ENCODE data around the gene MARCHF2.

The MARCHF2 gene

GRCh38 chr19:8397271-8397670 is 15.8 kb upstream of the MARCHF2 start:
- TF ChIP-seq TAF1 (IDR thresholded peaks at IDR 0.05; ENCODE audit: low read depth) (no peak), MAX (IDR thresholded peaks at IDR 0.05) (no peak), USF1 (IDR thresholded peaks at IDR 0.05) (no peak), EP300 (IDR thresholded peaks at IDR 0.05; ENCODE audit: borderline replicate concordance) (no peak), YY1 (IDR thresholded peaks at IDR 0.05; ENCODE audit: low read depth) (no peak), CREB1 (IDR thresholded peaks at IDR 0.05; ENCODE audit: low read depth) (no peak), EGR1 (IDR thresholded peaks at IDR 0.05) (no peak), ZBTB7A (IDR thresholded peaks at IDR 0.05; ENCODE audit: low read depth) (no peak), TEAD4 (IDR thresholded peaks at IDR 0.05) (no peak), FOXM1 (IDR thresholded peaks at IDR 0.05; ENCODE audit: borderline replicate concordance, low read depth) (no peak), REST (IDR thresholded peaks at IDR 0.05; ENCODE audit: low read depth) (no peak)

- TF ChIP-seq EGR1 (IDR thresholded peaks at IDR 0.05) (no peak), TCF12 (IDR thresholded peaks at IDR 0.05; ENCODE audit: low read depth) (no peak), TEAD4 (IDR thresholded peaks at IDR 0.05) (no peak), REST (IDR thresholded peaks at IDR 0.05; ENCODE audit: low read depth) (no peak), MAX (IDR thresholded peaks at IDR 0.05) (no peak), TAF1 (IDR thresholded peaks at IDR 0.05; ENCODE audit: low read depth) (no peak), CEBPB (IDR thresholded peaks at IDR 0.05) (no peak), YY1 (IDR thresholded peaks at IDR 0.05; ENCODE audit: low read depth) (no peak), RAD21 (IDR thresholded peaks at IDR 0.05; ENCODE audit: low read depth) (no peak), EP300 (IDR thresholded peaks at IDR 0.05; ENCODE audit: borderline replicate concordance) (no peak), NFIC (IDR thresholded peaks at IDR 0.05) (no peak)
Observed at GRCh38 chr19:8397746-8398310, 15.3 kb upstream of the MARCHF2 start.

- no peak for TF ChIP-seq EGR1 (IDR thresholded peaks at IDR 0.05)
- no peak for TF ChIP-seq CEBPB (IDR thresholded peaks at IDR 0.05)
- TF ChIP-seq FOXM1 (IDR thresholded peaks at IDR 0.05; ENCODE audit: borderline replicate concordance, low read depth): no peak
- TF ChIP-seq EP300 (IDR thresholded peaks at IDR 0.05; ENCODE audit: borderline replicate concordance): no peak
- no peak for TF ChIP-seq MAX (IDR thresholded peaks at IDR 0.05)
- TF ChIP-seq TEAD4 (IDR thresholded peaks at IDR 0.05): no peak
- no peak for TF ChIP-seq REST (IDR thresholded peaks at IDR 0.05; ENCODE audit: low read depth)
Observed at GRCh38 chr19:8398311-8398771, 14.8 kb upstream of the MARCHF2 start.

GRCh38 chr19:8399681-8400188 is 13.4 kb upstream of the MARCHF2 start:
- TF ChIP-seq TCF12 (IDR thresholded peaks at IDR 0.05; ENCODE audit: low read depth): no peak
- no peak for TF ChIP-seq ZBTB7A (IDR thresholded peaks at IDR 0.05; ENCODE audit: low read depth)
- no peak for TF ChIP-seq YY1 (IDR thresholded peaks at IDR 0.05; ENCODE audit: low read depth)
- no peak for TF ChIP-seq FOXM1 (IDR thresholded peaks at IDR 0.05; ENCODE audit: borderline replicate concordance, low read depth)
- TF ChIP-seq EP300 (IDR thresholded peaks at IDR 0.05; ENCODE audit: borderline replicate concordance): no peak
- TF ChIP-seq NFIC (IDR thresholded peaks at IDR 0.05): no peak
- no peak for TF ChIP-seq TAF1 (IDR thresholded peaks at IDR 0.05; ENCODE audit: low read depth)
- no peak for TF ChIP-seq CEBPB (IDR thresholded peaks at IDR 0.05)
- no peak for TF ChIP-seq TEAD4 (IDR thresholded peaks at IDR 0.05)
- no peak for TF ChIP-seq RAD21 (IDR thresholded peaks at IDR 0.05; ENCODE audit: low read depth)
- no peak for TF ChIP-seq REST (IDR thresholded peaks at IDR 0.05; ENCODE audit: low read depth)
- no peak for TF ChIP-seq MAX (IDR thresholded peaks at IDR 0.05)
- TF ChIP-seq USF1 (IDR thresholded peaks at IDR 0.05): no peak
- no peak for TF ChIP-seq EGR1 (IDR thresholded peaks at IDR 0.05)
- no peak for TF ChIP-seq CREB1 (IDR thresholded peaks at IDR 0.05; ENCODE audit: low read depth)

Data from Ishikawa (cell line).